GM20431 (cell line): ENCODE measurements around the gene KCNN3.

Source experiments
- in situ Hi-C: fragments of 300-500 bp; cut with MseI, MboI; formaldehyde crosslinking; loops from one replicate; pipeline ENCODE4 v1.15.0; 2020; ENCODE audit warnings: low sequenced_read_pairs; ENCODE audit not compliant: unreplicated experiment

KCNN3 gene

GRCh38 chr1:154758346-154758745, 111.7 kb downstream of the KCNN3 start:
- in situ Hi-C loops, result no loop called here

DNA sequence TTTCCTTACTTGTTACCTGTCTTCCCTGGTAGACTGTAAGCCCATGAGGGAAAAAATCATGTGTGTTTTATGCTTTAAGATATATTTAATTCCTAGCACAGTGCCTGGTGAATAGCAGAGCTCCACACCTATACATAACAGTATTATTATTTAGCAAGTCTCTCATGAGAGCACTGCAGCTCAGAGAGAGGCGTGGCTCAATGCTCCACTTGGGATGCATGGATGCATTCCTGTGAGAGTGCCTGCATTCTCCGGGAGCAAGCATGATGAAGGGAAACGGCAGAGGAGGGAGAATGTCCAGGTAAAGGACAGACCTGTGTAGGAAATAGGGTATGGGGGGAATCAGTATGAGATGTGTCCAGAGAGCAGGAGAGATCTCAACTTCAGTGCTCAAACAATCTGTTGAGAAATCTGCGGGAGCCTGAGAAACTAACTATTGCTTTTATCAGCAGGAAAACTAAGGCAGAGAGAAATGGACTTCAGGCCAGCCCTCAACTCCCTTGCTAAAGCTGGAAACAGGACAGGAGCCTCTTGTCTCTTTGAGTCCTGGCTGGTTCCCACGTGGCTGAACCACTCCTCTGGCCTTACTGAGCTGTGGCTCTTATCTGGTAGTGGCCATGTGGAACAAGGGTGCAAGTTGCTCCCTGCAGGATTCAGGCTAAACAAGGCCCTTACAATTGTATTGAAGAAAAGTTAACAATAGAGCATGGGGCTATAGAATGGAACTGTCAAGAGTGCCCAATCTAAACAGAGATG, 113.1 kb downstream of the KCNN3 start:
- in situ Hi-C loops, result no loop called here

GRCh38 chr1:154755858-154756730, 114.0 kb downstream of the KCNN3 start:
- in situ Hi-C loops, result no loop called here

DNA sequence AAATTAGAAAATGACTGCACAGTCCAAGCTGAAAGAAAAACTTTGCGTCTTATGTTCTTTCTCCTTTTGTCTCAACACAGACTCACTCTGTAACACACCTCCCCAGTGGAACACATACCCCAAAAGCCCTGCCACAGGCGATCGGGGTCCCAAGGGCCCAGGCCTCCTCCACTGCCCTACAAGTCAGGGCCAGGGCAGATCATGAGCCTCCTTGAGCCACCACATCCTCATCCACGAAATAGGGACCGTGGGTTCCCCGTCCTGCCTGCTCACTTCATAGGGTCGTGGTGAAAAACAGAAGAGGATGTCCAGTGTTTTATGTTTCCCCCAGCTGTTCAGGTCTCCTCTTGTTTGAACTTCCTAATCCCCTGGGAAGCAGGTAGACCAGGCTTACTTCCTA, 116.7 kb downstream of the KCNN3 start:
- in situ Hi-C loops, result no loop called here

DNA sequence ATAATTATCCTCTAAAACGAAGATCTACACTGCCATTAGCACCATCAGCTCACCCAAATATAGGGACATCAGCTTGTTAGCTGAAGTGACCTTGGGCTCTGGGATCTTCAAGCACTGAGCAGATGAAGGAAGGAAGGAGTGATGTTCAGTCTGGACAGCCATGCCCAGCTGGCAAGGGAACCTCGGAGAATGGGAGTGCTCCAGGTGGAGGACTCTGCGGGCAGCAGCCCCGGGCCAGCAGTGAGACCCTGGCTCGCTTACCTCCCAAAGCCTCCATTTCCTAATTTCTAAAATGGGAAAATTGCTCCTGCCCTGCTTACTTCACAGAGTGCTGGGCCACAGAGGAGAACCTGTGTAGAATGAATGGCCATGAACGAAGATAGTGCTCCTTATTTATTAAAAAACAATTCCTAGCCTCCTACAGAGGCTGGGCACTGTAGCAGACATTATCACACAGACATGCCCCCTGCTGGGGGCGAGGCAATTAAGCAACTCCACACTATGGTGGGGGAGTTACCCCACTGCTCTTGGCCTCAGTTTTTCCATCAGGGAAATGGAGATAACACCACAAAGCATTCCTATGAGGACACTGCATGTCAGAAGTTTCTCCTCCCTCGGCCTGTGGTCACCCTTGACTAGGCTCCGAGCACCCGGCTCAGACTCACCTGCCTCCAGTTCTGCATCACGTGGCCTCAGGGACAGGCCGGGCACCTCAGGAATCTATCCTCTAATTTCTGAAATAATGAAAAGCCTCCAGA, 117.6 kb downstream of the KCNN3 start:
- in situ Hi-C loops, result no loop called here

GRCh38 chr1:154751690-154752089, 118.4 kb downstream of the KCNN3 start:
- in situ Hi-C loops, result no loop called here

- in situ Hi-C loops, result no loop called here
Observed at GRCh38 chr1:154750681-154751665, 119.1 kb downstream of the KCNN3 start.

DNA sequence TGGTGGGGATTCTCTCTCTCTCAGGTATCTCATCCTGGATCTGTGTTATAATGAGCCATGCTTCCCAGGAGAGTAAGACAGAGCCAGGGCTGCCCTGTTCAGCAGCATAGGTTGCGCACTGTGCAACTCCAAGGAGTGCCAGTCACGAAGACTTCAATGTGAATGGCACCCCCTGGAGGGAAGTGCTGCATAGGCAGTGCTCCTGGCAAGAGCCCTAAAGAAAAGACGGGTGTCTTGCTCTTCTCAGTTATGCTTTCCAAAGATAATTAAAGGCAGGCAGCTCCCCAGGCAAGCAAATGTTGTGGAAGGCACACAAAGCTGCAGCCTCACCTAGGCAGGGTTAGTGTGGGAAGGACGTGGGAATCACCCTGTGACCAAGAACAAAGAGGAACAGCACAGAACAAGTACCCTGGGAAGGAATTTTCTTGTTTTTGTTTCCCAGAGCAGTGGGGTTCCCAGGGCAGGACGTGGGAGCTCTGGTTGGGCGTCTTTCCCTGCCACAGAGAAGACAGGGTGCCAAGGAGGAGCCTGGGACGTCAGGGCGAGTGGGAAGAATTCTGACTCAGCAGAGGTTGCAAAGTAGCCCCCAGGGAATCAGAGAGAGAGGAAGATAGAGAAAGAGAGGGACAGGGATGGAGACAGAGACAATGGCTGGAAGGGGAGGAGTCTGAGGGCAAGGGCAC, 120.9 kb downstream of the KCNN3 start:
- in situ Hi-C loops, result no loop called here

DNA sequence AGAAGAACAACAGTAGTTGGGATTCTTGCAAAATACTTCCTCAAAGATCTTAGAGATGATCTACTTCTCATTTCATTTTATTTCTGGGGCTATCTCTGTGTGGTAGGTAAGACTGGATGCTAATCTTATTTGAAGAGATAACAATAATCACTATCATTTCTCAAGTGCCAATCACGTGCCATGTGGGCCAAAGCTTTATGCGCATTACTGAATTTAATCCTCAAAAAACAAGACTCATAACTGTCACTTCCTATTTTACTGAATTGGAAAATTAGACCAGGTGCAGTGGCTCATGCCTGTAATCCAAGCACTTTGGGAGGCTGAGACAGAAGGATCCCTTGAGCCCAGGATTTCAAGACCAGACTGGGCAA, 121.7 kb downstream of the KCNN3 start:
- in situ Hi-C loops, result no loop called here

GRCh38 chr1:154747740-154748404, 122.2 kb downstream of the KCNN3 start:
- in situ Hi-C loops, result no loop called here

- in situ Hi-C loops, result no loop called here
Observed at GRCh38 chr1:154747380-154747739, 122.7 kb downstream of the KCNN3 start.

DNA sequence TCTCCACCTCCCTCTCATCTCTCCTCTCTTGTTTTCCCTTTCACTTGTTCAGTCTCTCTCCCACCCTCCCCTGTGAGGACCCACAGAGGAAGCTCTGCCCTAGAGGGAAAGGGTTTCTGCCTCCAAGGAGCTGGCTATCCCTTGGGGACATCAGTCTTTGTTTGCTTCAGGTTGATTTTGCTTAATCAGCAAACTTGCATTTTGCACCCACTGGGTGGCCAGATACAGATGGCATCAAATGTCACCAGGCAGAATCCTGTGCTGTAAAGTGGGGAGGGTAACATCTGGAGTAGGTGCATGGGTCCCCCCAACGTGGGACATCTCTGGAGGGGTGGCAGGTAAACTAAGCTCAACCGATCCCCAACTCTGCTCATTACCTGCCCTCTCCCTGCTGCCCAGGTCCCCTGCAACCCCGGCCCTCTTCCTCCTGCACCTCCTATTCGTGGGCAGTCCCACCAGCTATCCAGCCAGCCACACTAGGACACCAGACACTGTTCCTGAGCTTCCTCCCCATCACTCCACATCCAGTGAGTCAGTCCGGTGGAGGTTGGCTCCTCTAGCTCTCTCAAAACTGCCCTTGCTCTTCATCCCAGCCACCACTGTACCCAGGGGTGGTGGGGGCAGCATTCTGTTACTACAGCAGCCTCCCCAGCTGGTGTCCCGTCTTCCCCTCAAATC, 123.3 kb downstream of the KCNN3 start:
- in situ Hi-C loops, result no loop called here

DNA sequence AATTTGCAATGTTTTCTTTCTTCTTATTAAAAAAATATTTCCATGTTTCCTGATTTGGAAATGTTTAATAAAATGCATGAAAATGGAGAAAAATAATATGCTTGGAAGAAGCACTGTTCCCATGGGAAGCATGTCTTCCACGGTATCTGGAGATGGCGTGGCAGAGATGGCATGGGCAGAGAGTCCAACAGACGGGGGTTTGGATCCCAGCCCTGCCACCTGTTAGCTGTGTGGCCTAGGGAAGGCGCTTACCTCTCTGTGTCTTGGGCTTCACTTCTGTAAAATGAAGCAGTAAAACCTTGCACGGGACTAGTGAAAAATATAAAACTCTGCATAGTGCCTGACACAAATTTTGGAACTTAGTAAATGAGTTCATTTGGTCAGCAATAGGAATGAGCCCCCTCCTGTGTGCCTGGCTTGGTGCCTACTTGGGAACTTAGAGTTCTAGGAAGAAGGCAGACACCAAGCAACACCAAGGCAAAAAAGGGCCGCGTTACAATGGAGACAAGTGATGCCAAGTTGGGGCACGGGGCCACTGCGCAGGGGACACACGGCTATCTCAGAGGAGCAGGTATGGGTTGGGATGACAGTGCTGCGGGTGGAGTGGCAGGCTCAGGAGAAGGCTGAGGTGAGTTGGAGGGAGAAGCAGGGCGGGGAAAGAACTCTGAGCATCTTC, 124.2 kb downstream of the KCNN3 start:
- in situ Hi-C loops, result no loop called here

- in situ Hi-C loops, result no loop called here
Observed at GRCh38 chr1:154745286-154745731, 124.8 kb downstream of the KCNN3 start.

DNA sequence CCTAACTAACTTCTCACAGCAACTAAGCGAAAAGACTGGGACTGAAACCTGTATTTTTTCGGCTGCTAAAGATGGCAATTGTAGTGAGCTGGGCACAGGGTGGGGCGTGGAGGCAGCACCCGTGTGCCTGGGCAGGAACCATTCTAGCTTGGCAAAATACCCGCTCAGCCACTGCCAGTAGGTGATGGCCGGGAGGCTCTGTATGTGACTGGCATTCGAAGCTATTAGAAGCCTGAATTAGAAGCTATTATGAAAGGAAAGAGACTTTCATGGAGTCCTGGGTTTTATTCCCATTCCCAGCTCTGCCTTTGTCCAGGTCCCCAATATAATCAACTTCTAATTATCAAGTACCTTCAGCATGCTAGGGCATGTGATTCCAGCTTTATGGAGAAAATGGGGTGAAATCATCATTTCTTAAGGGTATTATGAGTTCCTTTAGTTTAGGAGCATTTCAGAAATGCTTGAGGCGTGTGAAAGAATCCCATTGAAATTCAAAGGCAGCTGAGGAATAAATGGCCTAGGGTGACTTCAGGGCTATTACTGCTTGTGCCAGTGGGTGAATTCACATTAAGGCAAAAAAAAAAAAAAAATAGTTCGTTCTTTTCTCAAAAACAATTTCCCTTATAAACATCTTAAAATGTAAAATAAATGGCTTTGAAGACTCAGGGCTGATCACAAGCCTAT, 125.6 kb downstream of the KCNN3 start:
- in situ Hi-C loops, result no loop called here

GRCh38 chr1:154743526-154744036, 126.5 kb downstream of the KCNN3 start:
- in situ Hi-C loops, result no loop called here

DNA sequence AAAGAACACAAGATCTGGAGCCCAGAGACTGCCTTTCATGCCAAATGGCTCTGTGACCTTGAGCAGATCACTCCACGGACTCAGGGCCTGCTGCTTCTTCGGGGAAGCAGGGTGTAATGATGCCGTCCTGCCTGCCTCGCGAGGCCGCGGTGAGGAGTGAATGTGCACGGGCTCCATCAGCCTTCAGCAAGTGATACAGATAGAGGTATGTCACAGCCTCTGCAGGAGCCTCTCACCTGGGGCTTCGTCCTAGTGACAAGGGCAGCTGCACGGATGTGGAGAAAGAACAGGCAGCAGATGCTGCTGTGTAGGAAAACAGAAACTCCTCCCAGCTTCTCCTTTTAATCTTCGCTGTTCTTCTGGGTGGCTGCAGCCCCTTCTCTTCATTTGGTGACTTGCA, 127.5 kb downstream of the KCNN3 start:
- in situ Hi-C loops, result no loop called here
